ENCODE measurements around the gene NDST4.
A peak's percentile ranks its signal among the peaks of the same experiment; 100 is the strongest.

Gene NDST4

DNA sequence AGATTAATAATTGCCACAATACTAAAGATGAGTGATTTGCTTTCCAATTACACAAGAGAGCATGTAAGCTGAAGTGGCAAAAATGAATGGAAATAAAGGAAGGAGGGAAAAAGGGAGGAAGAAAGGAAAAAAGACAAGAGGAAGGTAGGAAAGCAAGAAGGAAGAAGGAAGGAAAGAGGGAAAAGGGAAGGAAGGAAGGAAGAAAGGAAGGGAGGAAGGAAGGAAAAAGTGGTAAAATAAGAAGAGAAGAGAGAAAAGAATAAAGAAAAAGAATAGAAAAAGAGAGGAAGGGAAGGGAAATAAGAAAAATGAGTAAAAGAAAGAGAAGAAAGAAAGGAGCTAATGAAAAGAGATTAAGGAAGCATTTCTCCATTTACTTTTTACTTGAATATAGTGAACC, 4.6 kb downstream of the NDST4 start:
- no peak overlapping the region for H3K27ac ChIP-seq
- TF ChIP-seq, protein P1, sequence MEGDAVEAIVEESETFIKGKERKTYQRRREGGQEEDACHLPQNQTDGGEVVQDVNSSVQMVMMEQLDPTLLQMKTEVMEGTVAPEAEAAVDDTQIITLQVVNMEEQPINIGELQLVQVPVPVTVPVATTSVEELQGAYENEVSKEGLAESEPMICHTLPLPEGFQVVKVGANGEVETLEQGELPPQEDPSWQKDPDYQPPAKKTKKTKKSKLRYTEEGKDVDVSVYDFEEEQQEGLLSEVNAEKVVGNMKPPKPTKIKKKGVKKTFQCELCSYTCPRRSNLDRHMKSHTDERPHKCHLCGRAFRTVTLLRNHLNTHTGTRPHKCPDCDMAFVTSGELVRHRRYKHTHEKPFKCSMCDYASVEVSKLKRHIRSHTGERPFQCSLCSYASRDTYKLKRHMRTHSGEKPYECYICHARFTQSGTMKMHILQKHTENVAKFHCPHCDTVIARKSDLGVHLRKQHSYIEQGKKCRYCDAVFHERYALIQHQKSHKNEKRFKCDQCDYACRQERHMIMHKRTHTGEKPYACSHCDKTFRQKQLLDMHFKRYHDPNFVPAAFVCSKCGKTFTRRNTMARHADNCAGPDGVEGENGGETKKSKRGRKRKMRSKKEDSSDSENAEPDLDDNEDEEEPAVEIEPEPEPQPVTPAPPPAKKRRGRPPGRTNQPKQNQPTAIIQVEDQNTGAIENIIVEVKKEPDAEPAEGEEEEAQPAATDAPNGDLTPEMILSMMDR (IDR thresholded peaks at IDR 0.05), result no peak
- no peak for TF ChIP-seq ZFX (IDR thresholded peaks at IDR 0.05; ENCODE audit: borderline replicate concordance)

DNA sequence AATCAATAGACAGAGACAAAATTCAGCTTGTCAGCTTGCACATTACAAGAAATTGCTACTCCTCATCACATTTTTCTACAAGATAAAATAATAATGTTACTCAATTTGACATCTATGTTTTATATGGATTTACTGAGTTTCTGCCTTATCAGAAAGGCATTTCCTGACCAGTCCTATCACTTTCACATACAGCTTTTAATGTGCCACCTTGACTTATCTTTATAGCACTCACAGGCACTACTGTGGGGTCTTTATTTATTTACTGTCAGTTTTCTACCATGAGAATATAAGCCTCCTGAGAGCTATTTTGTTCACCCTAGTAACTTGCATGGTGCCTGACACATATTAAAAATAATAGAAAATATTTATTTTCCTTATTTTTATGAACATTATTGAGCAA, 6.0 kb downstream of the NDST4 start:
- no peak overlapping the region for H3K27ac ChIP-seq
- TF ChIP-seq, protein P1 (IDR thresholded peaks at IDR 0.05), result no peak
- no peak for TF ChIP-seq ZFX (IDR thresholded peaks at IDR 0.05; ENCODE audit: borderline replicate concordance)

DNA sequence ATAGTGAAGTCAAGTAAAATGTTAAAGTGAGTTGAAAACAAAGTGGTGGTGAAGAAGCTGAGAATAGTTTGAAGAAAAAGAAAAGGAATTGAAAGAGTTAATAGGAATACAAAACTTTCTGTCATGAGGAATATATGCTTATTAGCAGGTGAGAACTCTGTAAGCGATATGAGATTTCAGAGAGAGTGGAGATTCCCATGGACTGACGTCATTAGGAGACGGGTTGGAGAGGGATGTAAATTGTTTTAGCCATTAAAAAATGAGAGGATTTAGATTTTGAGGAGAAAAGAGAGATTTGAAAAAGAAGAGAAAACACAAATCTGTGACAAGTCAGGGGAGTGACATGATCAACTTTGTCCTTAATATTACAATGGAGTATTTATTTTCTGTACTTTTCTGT, 11.7 kb downstream of the NDST4 start:
- TF ChIP-seq, protein P1 (IDR thresholded peaks at IDR 0.05), result no peak
- no peak for TF ChIP-seq ZFX (IDR thresholded peaks at IDR 0.05; ENCODE audit: borderline replicate concordance)
- no peak overlapping the region for H3K27ac ChIP-seq

DNA sequence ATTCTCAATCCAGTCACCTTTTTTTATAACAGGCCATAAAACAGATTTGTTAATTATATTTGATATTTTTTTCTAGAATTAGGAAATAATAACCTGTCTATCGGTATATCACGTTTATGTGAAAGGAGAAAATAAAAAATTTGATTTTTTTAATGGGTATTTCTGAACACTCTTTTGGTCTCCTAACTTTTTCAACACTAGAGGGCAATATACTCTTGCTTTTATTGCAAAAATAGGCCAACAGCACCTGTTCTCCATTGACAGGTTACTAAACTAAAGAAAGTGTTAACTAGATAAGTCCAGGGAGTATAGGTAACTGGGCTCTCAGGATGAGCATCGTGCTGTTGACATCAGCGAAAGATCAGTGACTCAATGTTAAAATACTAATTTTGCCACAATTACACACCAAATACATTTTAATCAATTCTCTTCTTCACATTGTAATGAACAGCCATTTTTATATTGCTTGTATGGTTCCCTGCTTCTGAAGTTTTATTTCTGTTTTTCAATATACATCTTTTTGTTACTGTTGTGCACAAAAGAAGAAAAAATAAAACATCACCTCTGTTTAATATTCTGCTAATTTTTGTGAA, 22.8 kb downstream of the NDST4 start:
- TF ChIP-seq, protein P1 (IDR thresholded peaks at IDR 0.05), result peak; percentile 79
- no peak for TF ChIP-seq ZFX (IDR thresholded peaks at IDR 0.05; ENCODE audit: borderline replicate concordance)
- no peak overlapping the region for H3K27ac ChIP-seq

DNA sequence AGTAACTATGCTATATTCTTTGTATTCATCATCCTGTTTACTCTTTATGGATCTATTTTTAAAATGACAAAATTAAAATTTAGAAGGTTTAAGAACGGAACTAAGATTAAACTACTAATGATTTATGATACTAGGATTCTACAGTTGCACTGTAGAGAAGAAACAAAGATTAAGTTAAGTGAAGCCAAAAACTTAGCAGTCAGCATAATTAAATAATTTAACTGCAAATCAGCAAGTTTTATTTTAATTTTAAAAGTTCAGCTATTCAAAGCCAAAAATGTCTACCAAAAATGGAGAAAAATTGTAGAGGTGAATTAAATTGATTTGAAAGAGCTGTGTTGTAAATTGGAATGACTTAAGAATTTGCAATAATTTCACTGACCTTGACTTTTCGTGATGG, 30.8 kb downstream of the NDST4 start:
- no peak overlapping the region for H3K27ac ChIP-seq
- TF ChIP-seq ZFX (IDR thresholded peaks at IDR 0.05; ENCODE audit: borderline replicate concordance), result no peak
- TF ChIP-seq, protein P1 (IDR thresholded peaks at IDR 0.05), result no peak

DNA sequence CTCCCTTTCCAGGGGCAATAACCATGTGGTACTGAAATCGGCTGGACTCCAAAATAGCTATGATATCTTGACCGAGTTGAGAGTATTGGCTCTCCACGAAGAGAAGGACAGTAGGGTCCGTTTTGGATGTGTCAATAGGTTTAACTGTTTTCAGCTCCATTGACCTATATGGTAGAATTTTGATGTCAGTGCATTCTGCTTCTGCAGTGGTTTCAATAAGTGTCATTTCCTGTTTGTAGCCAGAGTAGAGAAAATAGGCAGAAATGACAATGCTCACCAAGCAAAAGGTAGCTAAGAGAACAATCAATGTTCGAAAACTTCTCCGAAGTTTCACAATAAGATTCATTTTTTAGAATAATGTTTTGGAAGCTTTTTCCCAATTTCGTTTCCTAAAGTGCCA, 36.7 kb downstream of the NDST4 start:
- no peak overlapping the region for H3K27ac ChIP-seq
- TF ChIP-seq, protein P1 (IDR thresholded peaks at IDR 0.05), result no peak
- TF ChIP-seq ZFX (IDR thresholded peaks at IDR 0.05; ENCODE audit: borderline replicate concordance), result no peak

DNA sequence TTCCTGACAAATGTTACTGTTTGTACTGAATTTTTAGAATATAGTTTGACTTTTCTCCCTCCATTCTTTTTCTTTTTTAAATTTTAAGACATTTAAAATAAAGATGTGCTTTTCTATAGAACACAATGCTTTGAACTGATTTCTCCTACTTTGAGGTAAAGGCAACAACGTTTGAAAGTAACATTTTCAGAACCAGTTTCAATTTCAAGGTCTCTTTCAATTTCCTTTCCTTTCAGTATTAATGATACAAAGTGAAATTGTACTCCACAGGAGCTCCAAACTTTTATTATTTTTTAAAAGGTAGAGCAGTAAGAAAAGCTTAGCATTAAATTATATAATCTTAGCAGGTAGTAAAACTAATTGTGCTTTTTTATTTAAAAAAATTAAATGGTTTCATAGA, 54.9 kb downstream of the NDST4 start:
- TF ChIP-seq, protein P1 (IDR thresholded peaks at IDR 0.05), result no peak
- TF ChIP-seq ZFX (IDR thresholded peaks at IDR 0.05; ENCODE audit: borderline replicate concordance), result no peak
- H3K27ac ChIP-seq, result no peak overlapping the region
